GM20000 (cell line): ENCODE measurements around the gene FLT3.

Source experiments
- DNase-seq: peaks from one replicate; pipeline ENCODE4 v3.0.0; 2012; ENCODE audit warnings: low spot score
- TF ChIP-seq, protein P1 (sequence below): IDR thresholded peaks from 2 replicates; pipeline ENCODE4 v1.5.1; 2012; ENCODE audit warnings: mild to moderate bottlenecking, control low read depth; ENCODE audit errors: extremely low read depth, missing control alignments

FLT3 gene

DNA sequence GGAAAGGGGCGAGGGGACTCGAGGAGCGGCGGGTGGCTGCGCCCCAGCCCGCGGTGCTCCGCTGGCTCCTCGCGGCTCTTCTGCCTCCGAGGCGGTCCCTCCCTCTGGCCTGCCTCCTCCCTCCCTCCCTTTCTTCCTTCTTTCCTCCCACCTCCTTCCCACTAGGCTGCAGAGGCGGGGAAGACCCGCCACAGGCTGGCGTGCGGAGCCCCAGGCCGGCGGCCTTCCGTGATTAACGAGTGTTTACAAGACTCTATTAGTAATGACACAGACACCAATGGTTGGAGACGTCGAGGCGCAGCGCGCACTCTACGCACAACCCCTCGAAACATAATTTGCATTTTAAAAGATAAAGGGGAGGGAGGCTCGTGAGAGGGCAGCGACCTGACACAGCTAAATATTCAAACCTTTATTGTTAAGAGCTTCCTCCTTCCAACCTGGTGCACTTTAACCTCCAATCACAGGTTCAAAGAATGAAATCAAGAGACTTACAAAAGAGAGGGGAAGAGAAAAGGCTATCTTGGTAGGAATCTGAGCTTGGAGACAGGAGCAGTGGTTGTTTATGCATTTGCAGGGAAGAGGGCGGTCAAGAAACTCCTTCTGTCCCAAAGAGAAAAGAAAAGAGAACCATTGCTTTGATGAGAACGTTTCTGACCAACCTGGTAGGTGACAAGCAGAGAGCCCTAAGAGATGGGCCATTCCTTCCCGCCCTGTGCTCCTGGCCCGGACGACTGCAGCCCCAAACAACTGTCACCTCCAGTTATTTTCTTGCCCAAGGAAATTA, 131.1 kb downstream of the FLT3 start, which contains the start of gene CDX2:
TSS of gene CDX2 (minus strand) at position 234 of the 784 bp plus-strand sequence. CDS start 309 bp downstream, outside the sequence.
- TF ChIP-seq, protein P1, sequence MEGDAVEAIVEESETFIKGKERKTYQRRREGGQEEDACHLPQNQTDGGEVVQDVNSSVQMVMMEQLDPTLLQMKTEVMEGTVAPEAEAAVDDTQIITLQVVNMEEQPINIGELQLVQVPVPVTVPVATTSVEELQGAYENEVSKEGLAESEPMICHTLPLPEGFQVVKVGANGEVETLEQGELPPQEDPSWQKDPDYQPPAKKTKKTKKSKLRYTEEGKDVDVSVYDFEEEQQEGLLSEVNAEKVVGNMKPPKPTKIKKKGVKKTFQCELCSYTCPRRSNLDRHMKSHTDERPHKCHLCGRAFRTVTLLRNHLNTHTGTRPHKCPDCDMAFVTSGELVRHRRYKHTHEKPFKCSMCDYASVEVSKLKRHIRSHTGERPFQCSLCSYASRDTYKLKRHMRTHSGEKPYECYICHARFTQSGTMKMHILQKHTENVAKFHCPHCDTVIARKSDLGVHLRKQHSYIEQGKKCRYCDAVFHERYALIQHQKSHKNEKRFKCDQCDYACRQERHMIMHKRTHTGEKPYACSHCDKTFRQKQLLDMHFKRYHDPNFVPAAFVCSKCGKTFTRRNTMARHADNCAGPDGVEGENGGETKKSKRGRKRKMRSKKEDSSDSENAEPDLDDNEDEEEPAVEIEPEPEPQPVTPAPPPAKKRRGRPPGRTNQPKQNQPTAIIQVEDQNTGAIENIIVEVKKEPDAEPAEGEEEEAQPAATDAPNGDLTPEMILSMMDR: no peak
- peak; percentile 48 for DNase-seq

DNA sequence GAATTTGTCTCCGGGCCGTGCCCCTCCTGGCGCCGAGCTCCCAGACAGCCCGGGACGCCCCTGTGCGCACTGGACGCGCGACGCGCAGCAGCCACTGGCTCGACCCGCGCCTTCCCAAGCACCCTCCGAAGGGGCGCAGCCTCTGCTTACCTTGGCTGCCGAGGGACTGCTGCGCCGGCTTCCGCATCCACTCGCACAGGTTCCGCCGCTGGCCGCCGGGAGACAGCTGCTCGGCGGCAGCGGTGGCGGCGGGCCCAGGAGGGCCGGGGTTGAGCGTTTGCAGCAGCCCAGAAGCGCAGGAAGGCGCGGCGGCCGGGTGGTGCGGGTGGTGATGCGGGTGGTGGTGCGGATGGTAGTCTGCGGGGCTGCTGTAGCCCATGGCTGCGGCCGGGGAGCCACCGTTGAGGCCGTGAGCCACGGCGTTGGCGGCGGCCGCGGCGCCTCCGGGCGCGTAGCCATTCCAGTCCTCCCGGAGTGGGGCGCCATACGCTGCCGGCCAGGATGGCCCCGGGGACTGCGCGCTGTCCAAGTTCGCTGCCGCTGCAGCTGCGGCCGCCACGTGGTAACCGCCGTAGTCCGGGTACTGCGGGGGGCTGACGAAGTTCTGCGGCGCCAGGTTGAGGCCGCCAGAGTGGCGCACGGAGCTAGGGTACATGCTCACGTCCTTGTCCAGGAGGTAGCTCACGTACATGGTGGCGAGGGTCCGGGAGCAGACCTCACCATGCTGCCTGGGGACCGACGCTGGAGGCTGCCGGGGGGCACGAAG, 131.9 kb downstream of the FLT3 start:
- TF ChIP-seq, protein P1: no peak
- DNase-seq: peak; percentile 53

DNA sequence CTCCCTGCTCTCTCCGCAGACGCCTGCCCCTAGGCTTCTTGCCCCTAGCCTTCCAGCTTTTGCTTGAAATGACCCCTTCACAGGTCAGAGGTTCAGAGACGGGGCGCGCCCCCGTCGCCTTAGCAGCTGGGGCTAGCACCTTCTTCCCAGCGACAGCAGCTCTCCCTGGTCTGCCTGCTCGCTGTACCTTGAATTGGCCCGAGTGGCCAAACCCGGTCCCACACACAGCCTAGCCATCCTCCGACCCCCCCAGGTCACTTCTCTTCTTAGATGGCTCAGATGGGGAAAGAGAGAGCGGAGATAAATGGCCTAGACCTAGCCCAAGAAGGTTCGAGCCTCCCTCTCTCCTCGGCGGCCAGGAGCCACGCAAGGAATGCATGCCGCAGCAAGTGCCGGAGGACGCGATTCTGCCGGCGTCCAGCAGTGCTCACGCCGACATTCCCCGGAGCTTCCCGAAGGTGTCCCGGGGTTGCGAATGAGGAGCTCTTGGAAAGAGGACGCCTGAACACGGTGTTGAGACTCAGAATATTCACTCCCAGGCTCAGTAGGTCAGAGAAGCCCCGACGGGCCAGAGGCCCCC, 132.6 kb downstream of the FLT3 start:
- DNase-seq: peak; percentile 44
- TF ChIP-seq, protein P1: no peak

DNA sequence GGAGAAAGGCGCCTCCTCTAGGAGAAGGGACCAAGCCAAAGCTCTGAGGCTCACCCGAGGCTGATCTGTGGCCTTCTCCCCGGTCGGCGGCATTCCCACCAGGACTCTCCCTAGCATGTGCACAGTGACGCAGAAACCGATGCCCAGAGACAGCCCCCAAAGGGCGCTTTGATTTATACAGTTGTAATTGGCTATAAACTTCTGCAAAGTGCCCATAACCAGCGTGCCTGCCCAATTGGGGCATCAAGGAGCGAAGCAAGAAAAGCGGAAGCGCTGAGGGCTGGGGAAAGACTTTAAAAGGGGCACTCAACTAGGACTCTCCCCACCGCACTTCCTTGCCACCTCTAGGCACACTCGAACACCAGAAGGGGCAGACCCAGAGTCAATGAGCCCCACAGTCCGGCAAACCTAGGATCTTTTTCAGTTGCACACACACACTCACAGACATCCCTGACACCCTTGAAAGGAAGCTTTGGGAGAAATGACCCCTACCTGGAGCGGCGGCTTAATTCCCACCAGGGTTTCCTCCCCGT, 133.1 kb downstream of the FLT3 start:
- DNase-seq: peak; percentile 42
- TF ChIP-seq, protein P1: no peak

DNA sequence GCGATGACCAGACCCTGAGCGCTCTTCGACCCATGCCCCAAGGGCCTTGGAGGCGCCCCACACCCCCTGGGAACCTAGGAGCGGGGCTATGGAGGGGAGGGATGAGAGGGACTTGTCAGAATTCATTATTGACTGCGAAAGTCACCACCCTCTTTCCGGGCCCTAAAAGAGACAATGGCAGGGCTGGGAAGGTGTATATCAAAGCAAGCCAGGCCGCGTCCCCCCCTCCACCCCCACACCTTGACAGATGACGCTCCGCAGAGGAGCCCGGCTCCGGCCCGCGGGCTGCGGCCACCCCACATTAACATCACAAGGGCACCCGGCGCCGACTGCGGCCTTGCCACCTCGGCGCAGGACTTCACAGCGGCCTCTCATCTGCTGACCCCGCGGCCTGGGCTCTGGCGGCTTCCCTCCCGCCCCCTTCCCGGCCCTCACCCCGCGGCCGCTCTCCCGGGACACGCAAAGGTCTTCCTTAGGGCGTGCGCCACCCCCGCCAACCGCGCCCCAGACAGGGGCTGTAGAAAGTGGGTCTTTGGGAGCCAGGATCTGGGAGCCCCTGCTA, 133.7 kb downstream of the FLT3 start:
- peak; percentile 42 for DNase-seq
- TF ChIP-seq, protein P1: no peak

DNA sequence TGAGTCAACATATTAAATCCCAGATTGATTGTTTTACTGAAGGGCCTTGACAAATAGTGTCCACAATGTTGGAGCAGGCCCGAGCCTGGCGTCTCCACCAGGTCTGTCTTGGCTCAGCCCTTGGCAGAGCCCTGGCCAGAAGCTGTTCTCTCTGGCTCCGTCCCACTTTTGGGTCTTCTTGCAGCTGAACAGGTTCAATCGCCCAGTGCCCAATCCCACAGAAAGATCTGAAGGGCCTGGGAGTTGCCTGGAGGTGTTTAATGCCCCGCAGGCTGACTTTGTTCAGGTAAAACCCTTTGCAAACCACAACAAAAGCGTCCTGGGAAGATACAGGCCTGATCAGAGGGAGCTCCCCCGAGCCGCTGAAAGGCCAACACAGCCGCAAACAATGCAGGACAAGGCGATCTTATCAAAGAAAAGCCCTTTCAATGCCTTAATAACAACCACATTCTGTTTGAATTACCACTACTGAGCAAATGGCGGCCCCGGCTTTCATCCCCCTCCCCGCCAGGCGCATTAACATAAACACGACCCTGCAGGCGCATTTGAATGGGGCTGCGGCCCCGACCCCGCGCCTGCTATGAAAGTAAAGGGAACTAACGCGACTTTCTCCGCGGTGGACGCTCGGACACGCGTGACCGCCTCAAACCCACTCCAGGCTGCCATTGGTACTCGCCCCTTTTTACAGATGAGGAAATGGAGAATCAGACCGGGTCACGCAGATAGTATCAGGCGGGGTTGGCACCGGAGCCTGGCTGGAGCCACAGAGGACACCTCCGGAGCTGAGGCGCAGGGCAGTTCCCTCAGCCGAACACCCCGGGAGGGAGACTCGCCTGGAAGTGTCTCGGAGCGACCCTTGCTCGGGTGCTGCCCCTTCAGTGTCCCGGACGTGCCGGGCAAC, 134.4 kb downstream of the FLT3 start:
- DNase-seq: peak; percentile 41
- TF ChIP-seq, protein P1: no peak
